Activated T-helper 2 cell treated with anti-CD3 and anti-CD28 coated beads, Interferon-gamma antibody, Interleukin-2, Interleukin-4, amounts not matched to agents 10 μg/mL and 5 μg/mL and 100 μg/mL, durations not matched to agents 14 hours and 24 hours and 36 hours (primary cell): ENCODE results near the gene SEMA3F. TPM values are rescaled to one million over a fixed set of nuclear protein-coding genes. Genes with fewer than 3 reads are reported as not detected.

Experiments
- DNase-seq: peaks from one replicate; pipeline ENCODE4 v3.0.0; 2021; ENCODE audit warnings: low spot score
- H3K27ac Mint-ChIP-seq: one replicate; pipeline ENCODE4 v1.8.0; 2021; ENCODE audit warnings: mixed read lengths
- H3K27me3 Mint-ChIP-seq: one replicate; pipeline ENCODE4 v1.8.0; 2021; ENCODE audit warnings: low read depth, mixed read lengths
- H3K36me3 Mint-ChIP-seq: one replicate; pipeline ENCODE4 v1.8.0; 2021; ENCODE audit warnings: low read depth, mixed read lengths
- H3K4me1 Mint-ChIP-seq: one replicate; pipeline ENCODE4 v1.8.0; 2021; ENCODE audit warnings: low read depth, mixed read lengths
- H3K4me3 Mint-ChIP-seq: one replicate; pipeline ENCODE4 v1.8.0; 2021; ENCODE audit warnings: low read depth, mild to moderate bottlenecking, moderate library complexity, mixed read lengths
- H3K9me3 Mint-ChIP-seq: one replicate; pipeline ENCODE4 v1.8.0; 2021; ENCODE audit warnings: mixed read lengths
- intact Hi-C: fragments of 100-400 bp; cut with micrococcal nuclease; formaldehyde crosslinking; loops from one replicate; pipeline ENCODE4 v1.15.1; 2023
- total RNA-seq: library from RNA; stranded (reverse); gene quantifications from 2 replicates; pipeline ENCODE4 v1.2.3, GENCODE V29; 2022

The SEMA3F gene
- total RNA-seq, 1 donor from 2014 or later, result 0.21 TPM

GRCh38 chr3:50137531-50137930, 17.6 kb upstream of the SEMA3F start:
- Mint-ChIP-seq H3K4me3 (no peak overlapping the region), H3K36me3 (no peaks in the 10 kb centered on the region), H3K27me3 (no peaks in the 10 kb centered on the region), H3K27ac (no peak overlapping the region), H3K9me3 (no peaks in the 10 kb centered on the region), H3K4me1 (peaks cover 6% of the 10 kb centered on the region)
- DNase-seq, result no peak
- intact Hi-C loops, result no loop called here

GRCh38 chr3:50138266-50139200, 16.6 kb upstream of the SEMA3F start:
- intact Hi-C loops, result no loop called here
- no peak overlapping the region for H3K4me3 Mint-ChIP-seq
- H3K9me3 Mint-ChIP-seq, result no peaks in the 10 kb centered on the region
- H3K27me3 Mint-ChIP-seq, result no peaks in the 10 kb centered on the region
- H3K4me1 Mint-ChIP-seq, result peaks cover 6% of the 10 kb centered on the region
- no peak for DNase-seq
- no peak overlapping the region for H3K27ac Mint-ChIP-seq
- H3K36me3 Mint-ChIP-seq, result no peaks in the 10 kb centered on the region

- peaks cover 6% of the 10 kb centered on the region for H3K4me1 Mint-ChIP-seq
- no peak overlapping the region for H3K4me3 Mint-ChIP-seq
- no peaks in the 10 kb centered on the region for H3K27me3 Mint-ChIP-seq
- intact Hi-C loops, result no loop called here
- H3K9me3 Mint-ChIP-seq, result no peaks in the 10 kb centered on the region
- no peak for DNase-seq
- no peaks in the 10 kb centered on the region for H3K36me3 Mint-ChIP-seq
- H3K27ac Mint-ChIP-seq, result no peak overlapping the region
These were observed 15.8 kb upstream of the SEMA3F start for GRCh38 chr3:50139308-50139707.

- H3K4me3 Mint-ChIP-seq, result no peak overlapping the region
- no peak overlapping the region for H3K27ac Mint-ChIP-seq
- no peaks in the 10 kb centered on the region for H3K36me3 Mint-ChIP-seq
- intact Hi-C loops, result no loop called here
- H3K9me3 Mint-ChIP-seq, result no peaks in the 10 kb centered on the region
- DNase-seq, result no peak
- no peaks in the 10 kb centered on the region for H3K27me3 Mint-ChIP-seq
- H3K4me1 Mint-ChIP-seq, result peaks cover 6% of the 10 kb centered on the region
These were observed 15.3 kb upstream of the SEMA3F start for GRCh38 chr3:50139718-50140423.

GRCh38 chr3:50140990-50141389, 14.1 kb upstream of the SEMA3F start:
- Mint-ChIP-seq H3K36me3 (no peaks in the 10 kb centered on the region), H3K27ac (no peak overlapping the region), H3K9me3 (no peaks in the 10 kb centered on the region), H3K27me3 (no peaks in the 10 kb centered on the region), H3K4me1 (peaks cover 6% of the 10 kb centered on the region), H3K4me3 (no peak overlapping the region)
- intact Hi-C loops, result no loop called here
- DNase-seq, result no peak

- H3K27me3 Mint-ChIP-seq, result peaks cover 2% of the 10 kb centered on the region
- intact Hi-C loops, result no loop called here
- H3K9me3 Mint-ChIP-seq, result no peaks in the 10 kb centered on the region
- no peaks in the 10 kb centered on the region for H3K36me3 Mint-ChIP-seq
- H3K4me3 Mint-ChIP-seq, result no peak overlapping the region
- H3K27ac Mint-ChIP-seq, result no peak overlapping the region
- no peaks in the 10 kb centered on the region for H3K4me1 Mint-ChIP-seq
- DNase-seq, result no peak
These were observed 8.7 kb upstream of the SEMA3F start for GRCh38 chr3:50146316-50146901.

- no peaks in the 10 kb centered on the region for H3K36me3 Mint-ChIP-seq
- H3K4me1 Mint-ChIP-seq, result no peaks in the 10 kb centered on the region
- H3K9me3 Mint-ChIP-seq, result no peaks in the 10 kb centered on the region
- intact Hi-C loops, result no loop called here
- no peak overlapping the region for H3K27ac Mint-ChIP-seq
- peaks cover 2% of the 10 kb centered on the region for H3K27me3 Mint-ChIP-seq
- no peak for DNase-seq
- H3K4me3 Mint-ChIP-seq, result no peak overlapping the region
These were observed 8.1 kb upstream of the SEMA3F start for GRCh38 chr3:50147016-50147415.

- no peak for DNase-seq
- peaks cover 2% of the 10 kb centered on the region for H3K27me3 Mint-ChIP-seq
- no peaks in the 10 kb centered on the region for H3K4me1 Mint-ChIP-seq
- no peak overlapping the region for H3K27ac Mint-ChIP-seq
- no peaks in the 10 kb centered on the region for H3K9me3 Mint-ChIP-seq
- intact Hi-C loops, result no loop called here
- H3K36me3 Mint-ChIP-seq, result no peaks in the 10 kb centered on the region
- no peak overlapping the region for H3K4me3 Mint-ChIP-seq
These were observed 7.7 kb upstream of the SEMA3F start for GRCh38 chr3:50147447-50147846.

GRCh38 chr3:50147861-50148260, 7.3 kb upstream of the SEMA3F start:
- intact Hi-C loops, result no loop called here
- peaks cover 2% of the 10 kb centered on the region for H3K27me3 Mint-ChIP-seq
- H3K4me3 Mint-ChIP-seq, result no peak overlapping the region
- no peaks in the 10 kb centered on the region for H3K4me1 Mint-ChIP-seq
- no peaks in the 10 kb centered on the region for H3K9me3 Mint-ChIP-seq
- DNase-seq, result no peak
- H3K27ac Mint-ChIP-seq, result no peak overlapping the region
- H3K36me3 Mint-ChIP-seq, result no peaks in the 10 kb centered on the region

GRCh38 chr3:50150404-50150750, 4.7 kb upstream of the SEMA3F start:
- no peak overlapping the region for H3K4me3 Mint-ChIP-seq
- H3K27ac Mint-ChIP-seq, result no peak overlapping the region
- no peak for DNase-seq
- peaks cover 3% of the 10 kb centered on the region for H3K4me1 Mint-ChIP-seq
- peaks cover 16% of the 10 kb centered on the region for H3K27me3 Mint-ChIP-seq
- no peaks in the 10 kb centered on the region for H3K9me3 Mint-ChIP-seq
- H3K36me3 Mint-ChIP-seq, result no peaks in the 10 kb centered on the region
- intact Hi-C loops, result no loop called here

GRCh38 chr3:50150863-50151686, 4.0 kb upstream of the SEMA3F start:
- Mint-ChIP-seq H3K27me3 (peaks cover 22% of the 10 kb centered on the region), H3K4me1 (peaks cover 5% of the 10 kb centered on the region), H3K9me3 (no peaks in the 10 kb centered on the region), H3K36me3 (no peaks in the 10 kb centered on the region), H3K4me3 (no peak overlapping the region), H3K27ac (no peak overlapping the region)
- no peak for DNase-seq
- intact Hi-C loops, result no loop called here

- no peak overlapping the region for H3K27ac Mint-ChIP-seq
- no peak for DNase-seq
- H3K4me1 Mint-ChIP-seq, result peaks cover 5% of the 10 kb centered on the region
- H3K27me3 Mint-ChIP-seq, result peaks cover 27% of the 10 kb centered on the region
- no peaks in the 10 kb centered on the region for H3K9me3 Mint-ChIP-seq
- no peak overlapping the region for H3K4me3 Mint-ChIP-seq
- H3K36me3 Mint-ChIP-seq, result no peaks in the 10 kb centered on the region
- intact Hi-C loops, result no loop called here
These were observed 3.4 kb upstream of the SEMA3F start for GRCh38 chr3:50151728-50152127.
